ENCODE data around the gene DISC1. TPM values are rescaled to one million over a fixed set of nuclear protein-coding genes. Genes with fewer than 3 reads are reported as not detected.

DISC1 gene
- total and polyA plus RNA-seq, 2 donors (not counting 1 experiment from before 2014, with no cell fraction given) = 2.7 to 4.3 TPM

DNA sequence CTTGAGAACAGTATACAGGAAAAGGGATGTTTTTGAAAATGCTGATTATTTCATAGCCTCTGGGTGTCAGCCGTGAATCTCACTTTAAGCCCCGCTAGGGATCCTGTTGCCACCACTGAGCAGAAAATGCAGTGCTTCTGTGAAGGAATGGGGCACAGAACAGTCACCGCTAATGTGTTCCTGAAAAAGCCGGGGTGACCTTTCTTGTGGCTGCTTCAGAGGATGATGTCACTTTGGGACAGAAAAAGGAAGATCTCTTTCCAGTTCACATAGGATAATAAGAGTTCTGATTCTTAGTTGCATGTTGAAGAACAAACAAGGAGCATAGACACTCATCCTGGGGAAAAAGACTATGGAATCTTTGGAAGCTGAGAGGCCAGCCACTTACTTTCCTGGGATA, 349.6 kb downstream of the DISC1 start:
- H3K27ac Mint-ChIP-seq = no peak overlapping the region
- 100% methylated on average over 2 of the region's 4 CpGs for WGBS (ENCODE audit: insufficient coverage)
- ChIA-PET CTCF (no interaction called here), POLR2A (no interaction called here)
- no peak overlapping the region for H3K4me2 ChIP-seq (replicated peaks; ENCODE audit: low read depth, low read length, poor library complexity, severe bottlenecking)
- DNase-seq (no peak), ATAC-seq (ENCODE audit: low read depth) (no peak)
- TF ChIP-seq, protein P1, sequence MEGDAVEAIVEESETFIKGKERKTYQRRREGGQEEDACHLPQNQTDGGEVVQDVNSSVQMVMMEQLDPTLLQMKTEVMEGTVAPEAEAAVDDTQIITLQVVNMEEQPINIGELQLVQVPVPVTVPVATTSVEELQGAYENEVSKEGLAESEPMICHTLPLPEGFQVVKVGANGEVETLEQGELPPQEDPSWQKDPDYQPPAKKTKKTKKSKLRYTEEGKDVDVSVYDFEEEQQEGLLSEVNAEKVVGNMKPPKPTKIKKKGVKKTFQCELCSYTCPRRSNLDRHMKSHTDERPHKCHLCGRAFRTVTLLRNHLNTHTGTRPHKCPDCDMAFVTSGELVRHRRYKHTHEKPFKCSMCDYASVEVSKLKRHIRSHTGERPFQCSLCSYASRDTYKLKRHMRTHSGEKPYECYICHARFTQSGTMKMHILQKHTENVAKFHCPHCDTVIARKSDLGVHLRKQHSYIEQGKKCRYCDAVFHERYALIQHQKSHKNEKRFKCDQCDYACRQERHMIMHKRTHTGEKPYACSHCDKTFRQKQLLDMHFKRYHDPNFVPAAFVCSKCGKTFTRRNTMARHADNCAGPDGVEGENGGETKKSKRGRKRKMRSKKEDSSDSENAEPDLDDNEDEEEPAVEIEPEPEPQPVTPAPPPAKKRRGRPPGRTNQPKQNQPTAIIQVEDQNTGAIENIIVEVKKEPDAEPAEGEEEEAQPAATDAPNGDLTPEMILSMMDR (IDR thresholded peaks at IDR 0.05) = no peak
- no peak for TF ChIP-seq EZH2 (IDR thresholded peaks at IDR 0.05; ENCODE audit: borderline replicate concordance, insufficient read depth, low read depth, low read length, poor library complexity, severe bottlenecking)
- H3K9me3 Mint-ChIP-seq (ENCODE audit: insufficient read depth) = peaks cover 7% of the 10 kb centered on the region
- H3K4me1 ChIP-seq (ENCODE audit: control insufficient read depth in 2 of 2, insufficient read depth in 2 of 2, low read length in 2 of 2) = no peaks in the 10 kb centered on the region
- no peaks in the 10 kb centered on the region for H3K4me1 Mint-ChIP-seq
- H3K9ac ChIP-seq (ENCODE audit: low read length) = no peak overlapping the region
- intact Hi-C loops (cut with micrococcal nuclease) = no loop called here
- H4K20me1 ChIP-seq (ENCODE audit: control insufficient read depth, insufficient read depth, low read length, poor library complexity, severe bottlenecking) = no peaks in the 10 kb centered on the region
- H3K27me3 Mint-ChIP-seq = no peaks in the 10 kb centered on the region
- peaks cover 0 to 3% (median 1%) of the 10 kb centered on the region in 3 donors for H3K9me3 ChIP-seq (ENCODE audit: control extremely low read depth in 1 of 3, control insufficient read depth in 2 of 3, insufficient read depth in 1 of 3, low read length in 2 of 3)
- no peak overlapping the region for H3K4me3 Mint-ChIP-seq
- H3K27me3 ChIP-seq (replicated peaks in 1 of 4; ENCODE audit: control extremely low read depth in 1 of 4, control insufficient read depth in 3 of 4, insufficient read depth in 4 of 4, low read length in 3 of 4) = no peaks in the 10 kb centered on the region
- H3K79me2 ChIP-seq (ENCODE audit: control insufficient read depth, insufficient read depth, low read length) = no peaks in the 10 kb centered on the region
- no peak overlapping the region for H2AFZ ChIP-seq (ENCODE audit: insufficient read depth, low read depth, low read length, poor library complexity, severe bottlenecking)
- no peak overlapping the region for H3K27ac ChIP-seq (ENCODE audit: low read length in 2 of 2)
- H3K4me3 ChIP-seq (ENCODE audit: control extremely low read depth in 1 of 5, extremely low read depth in 1 of 5, insufficient read depth in 1 of 5, low read depth in 2 of 5, low read length in 4 of 5) = no peak overlapping the region
- no peaks in the 10 kb centered on the region for H3K36me3 ChIP-seq (replicated peaks in 1 of 2; ENCODE audit: control extremely low read depth in 1 of 2, control insufficient read depth in 1 of 2, extremely low read depth in 1 of 2, insufficient read depth in 2 of 2, low read length in 1 of 2)

DNA sequence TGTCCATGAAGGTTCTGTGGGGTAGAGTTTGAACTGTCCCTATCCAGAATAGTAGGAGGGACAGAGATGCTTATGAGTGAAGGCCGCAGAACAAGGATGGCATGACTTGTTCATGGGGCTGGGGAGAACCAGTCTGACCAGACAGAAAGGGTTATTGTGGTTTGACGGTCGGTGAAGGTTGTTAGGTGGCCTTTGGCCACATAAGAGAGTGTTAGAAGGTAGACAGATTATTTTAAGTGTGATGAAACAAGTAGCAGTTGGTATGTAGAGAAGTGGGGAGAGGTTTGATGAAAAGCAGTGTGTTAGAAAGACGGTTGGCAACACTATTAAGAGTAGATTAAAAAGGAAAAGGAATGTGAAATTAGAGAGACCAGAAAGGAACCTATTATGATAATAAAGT, 355.1 kb downstream of the DISC1 start:
- H3K9ac ChIP-seq (ENCODE audit: low read length) = no peak overlapping the region
- no peak overlapping the region for H3K4me3 ChIP-seq (ENCODE audit: control extremely low read depth in 1 of 5, extremely low read depth in 1 of 5, insufficient read depth in 1 of 5, low read depth in 2 of 5, low read length in 4 of 5)
- Mint-ChIP-seq H3K4me1 (no peaks in the 10 kb centered on the region), H3K27ac (no peak overlapping the region), H3K9me3 (ENCODE audit: insufficient read depth) (peaks cover 4% of the 10 kb centered on the region), H3K27me3 (no peaks in the 10 kb centered on the region), H3K4me3 (no peak overlapping the region)
- H3K4me1 ChIP-seq (ENCODE audit: control insufficient read depth in 2 of 2, insufficient read depth in 2 of 2, low read length in 2 of 2) = no peaks in the 10 kb centered on the region
- CTCF ChIA-PET = no interaction called here
- TF ChIP-seq, protein P1 (IDR thresholded peaks at IDR 0.05) = no peak
- no peak for TF ChIP-seq EZH2 (IDR thresholded peaks at IDR 0.05; ENCODE audit: borderline replicate concordance, insufficient read depth, low read depth, low read length, poor library complexity, severe bottlenecking)
- H2AFZ ChIP-seq (ENCODE audit: insufficient read depth, low read depth, low read length, poor library complexity, severe bottlenecking) = no peak overlapping the region
- intact Hi-C loops (cut with micrococcal nuclease) = no loop called here
- H3K27ac ChIP-seq (ENCODE audit: low read length in 2 of 2) = no peak overlapping the region
- H3K36me3 ChIP-seq (replicated peaks in 1 of 2; ENCODE audit: control extremely low read depth in 1 of 2, control insufficient read depth in 1 of 2, extremely low read depth in 1 of 2, insufficient read depth in 2 of 2, low read length in 1 of 2) = no peaks in the 10 kb centered on the region
- H3K4me2 ChIP-seq (replicated peaks; ENCODE audit: low read depth, low read length, poor library complexity, severe bottlenecking) = no peak overlapping the region
- H4K20me1 ChIP-seq (ENCODE audit: control insufficient read depth, insufficient read depth, low read length, poor library complexity, severe bottlenecking) = no peaks in the 10 kb centered on the region
- H3K9me3 ChIP-seq (ENCODE audit: control extremely low read depth in 1 of 3, control insufficient read depth in 2 of 3, insufficient read depth in 1 of 3, low read length in 2 of 3) = peaks cover 0 to 3% (median 1%) of the 10 kb centered on the region in 3 donors
- DNase-seq (no peak), ATAC-seq (ENCODE audit: low read depth) (no peak)
- POLR2A ChIA-PET = no interaction called here
- 97% methylated on average over 4 of the region's 4 CpGs for WGBS (ENCODE audit: insufficient coverage)
- H3K27me3 ChIP-seq (replicated peaks in 1 of 4; ENCODE audit: control extremely low read depth in 1 of 4, control insufficient read depth in 3 of 4, insufficient read depth in 4 of 4, low read length in 3 of 4) = no peaks in the 10 kb centered on the region
- no peaks in the 10 kb centered on the region for H3K79me2 ChIP-seq (ENCODE audit: control insufficient read depth, insufficient read depth, low read length)
